Measurements from ENCODE around the gene CSH2. TPM values are rescaled to one million over a fixed set of nuclear protein-coding genes. Genes with fewer than 3 reads are reported as not detected.
A peak's percentile ranks its signal among the peaks of the same experiment; 100 is the strongest.
"Not testable (repeated sequence)": the region's sequence is repeated elsewhere in the genome, so short reads cannot be mapped to it uniquely, and the experiment has no call there.

The CSH2 gene
- total RNA-seq, 1 donor from 2014 or later = not detected

DNA sequence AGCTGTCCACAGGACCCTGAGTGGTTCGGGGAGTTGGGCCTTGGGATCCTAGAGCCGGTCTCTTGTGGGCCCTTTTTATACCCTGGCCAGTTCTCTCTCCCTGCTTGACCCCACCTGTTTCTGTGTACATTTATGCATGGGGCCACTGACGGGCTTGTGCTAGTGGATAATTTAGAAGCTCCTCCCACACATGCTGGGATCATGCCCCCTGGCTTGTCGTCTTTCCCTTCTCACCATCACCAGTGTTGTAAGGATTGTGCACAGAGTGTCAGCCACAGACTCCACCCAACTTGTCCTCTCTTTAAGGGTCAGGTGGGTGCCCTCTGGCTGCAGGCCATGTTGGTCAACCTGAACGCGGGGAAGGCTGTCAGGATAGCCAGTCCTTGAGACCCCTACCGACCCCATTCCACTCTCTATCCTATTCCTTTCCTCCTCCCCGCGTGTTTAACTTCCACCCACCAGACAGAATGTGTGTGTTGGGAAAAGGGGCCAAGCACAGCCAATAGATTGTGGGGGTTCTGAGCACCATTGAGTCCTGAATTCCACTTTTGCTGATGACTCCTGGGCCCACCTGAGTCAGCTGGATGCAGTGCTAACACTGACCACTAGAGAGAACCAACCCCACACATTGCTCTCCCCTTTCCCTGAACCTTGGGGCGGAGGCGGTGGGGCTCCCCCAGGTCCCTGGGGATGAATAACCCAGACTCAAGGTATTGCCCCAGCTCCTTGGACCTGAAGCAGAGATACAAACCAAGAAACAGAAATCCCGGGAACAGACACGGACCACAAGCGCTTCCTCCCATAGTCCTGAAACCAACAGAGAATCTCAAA, 23.3 kb upstream of the CSH2 start, which contains the start of gene CSH1:
TSS of gene CSH1 (minus strand) at position 51 of the 831 bp plus-strand sequence. CDS start 63 bp downstream, outside the sequence.
- not testable (repeated sequence) for ATAC-seq

- ATAC-seq = not testable (repeated sequence)
These were observed 21.3 kb upstream of the CSH2 start for GRCh38 chr17:63894821-63895220.

DNA sequence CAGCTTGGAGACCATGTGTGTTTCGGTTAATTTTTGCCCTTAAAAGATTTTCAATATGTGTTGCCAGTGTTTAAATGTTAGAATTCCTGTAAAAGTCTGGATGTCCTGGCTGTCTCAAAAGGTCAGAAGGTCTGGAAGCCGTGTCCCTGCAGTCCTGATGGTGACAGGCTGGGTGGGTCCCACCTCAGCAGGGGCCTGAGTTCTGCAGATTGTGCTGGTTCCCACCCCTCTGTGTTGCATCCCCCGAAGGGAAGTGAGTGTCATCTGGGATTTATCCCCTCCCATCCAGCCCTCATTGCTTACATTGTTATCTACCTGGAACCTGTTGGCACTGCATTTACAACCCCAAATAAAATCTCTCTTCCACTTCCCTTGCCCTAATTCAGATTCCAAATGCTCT, 20.5 kb upstream of the CSH2 start:
- ATAC-seq = not testable (repeated sequence)

DNA sequence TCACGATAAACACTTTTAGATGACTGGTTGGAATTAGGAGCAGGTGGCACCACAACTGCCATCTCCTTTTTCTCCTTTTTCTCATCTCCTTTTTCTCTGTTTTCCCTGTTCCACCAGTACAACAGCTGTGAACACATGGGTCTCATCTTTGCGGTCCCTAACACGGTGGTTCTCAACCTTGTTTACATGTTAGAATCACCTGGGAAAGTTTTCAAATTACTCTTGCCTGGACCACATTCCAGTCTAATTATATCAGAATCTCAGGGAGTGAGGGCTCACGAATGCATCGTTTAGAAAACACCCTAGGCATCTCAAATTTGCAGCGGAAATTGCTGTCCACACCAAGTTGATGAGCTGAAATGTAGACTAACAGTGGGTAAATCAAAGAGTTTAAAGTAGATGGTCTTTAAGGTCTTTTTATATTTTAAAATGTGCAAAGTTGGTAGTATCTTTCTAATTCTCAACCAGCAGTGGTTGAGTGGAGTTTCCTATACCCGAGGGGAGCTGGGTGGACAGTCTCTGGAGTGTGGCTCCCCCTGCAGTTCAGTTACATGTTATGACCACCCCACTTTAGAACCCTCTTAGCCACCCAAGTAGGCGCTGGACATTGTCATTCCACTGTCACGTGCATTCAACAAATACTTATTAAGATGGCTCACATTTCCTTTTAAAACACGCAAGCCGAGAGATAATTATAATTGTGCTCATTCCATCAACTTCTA, 19.0 kb upstream of the CSH2 start:
- ATAC-seq = not testable (repeated sequence)

DNA sequence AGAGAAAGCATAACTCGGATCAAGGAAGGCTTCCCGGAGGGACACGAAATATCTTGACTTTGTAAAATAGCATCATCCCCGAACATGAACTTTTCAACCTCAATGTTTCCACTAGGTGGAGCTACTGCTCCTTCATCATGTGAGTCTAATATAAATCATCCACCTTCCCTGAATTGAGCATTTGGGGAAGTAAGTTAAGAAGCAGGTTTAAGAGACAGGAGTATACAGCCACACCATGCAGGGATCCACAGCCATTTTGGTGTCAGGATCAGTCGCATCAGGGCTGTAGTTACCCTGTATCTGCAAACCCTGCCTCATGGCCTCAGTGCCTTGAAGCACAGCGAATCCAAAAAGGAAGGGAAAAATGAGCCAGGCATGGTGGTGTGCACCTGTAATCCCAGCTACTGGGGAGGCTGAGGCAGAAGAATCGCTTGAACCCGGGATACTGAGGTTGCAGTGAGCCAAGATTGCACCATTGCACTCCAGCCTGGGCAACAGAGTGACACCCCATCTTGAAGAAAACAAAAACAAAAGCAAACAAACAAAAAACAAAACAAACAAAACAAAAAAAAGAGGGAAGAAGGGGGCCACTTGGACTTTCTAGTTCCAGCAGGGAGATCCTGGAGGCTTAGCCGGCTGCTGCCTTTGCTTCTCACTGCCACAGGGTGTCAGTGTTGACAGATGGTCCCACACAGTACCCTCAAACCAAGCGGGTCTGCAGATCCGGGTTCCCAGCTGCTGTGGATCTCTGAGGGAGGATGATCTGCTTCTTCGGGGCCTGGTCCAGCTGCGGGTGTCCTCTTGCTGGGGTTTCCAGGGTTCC, 15.8 kb upstream of the CSH2 start:
- ATAC-seq = peak; percentile 53

- not testable (repeated sequence) for ATAC-seq
These were observed 11.6 kb upstream of the CSH2 start for GRCh38 chr17:63885119-63885518.

DNA sequence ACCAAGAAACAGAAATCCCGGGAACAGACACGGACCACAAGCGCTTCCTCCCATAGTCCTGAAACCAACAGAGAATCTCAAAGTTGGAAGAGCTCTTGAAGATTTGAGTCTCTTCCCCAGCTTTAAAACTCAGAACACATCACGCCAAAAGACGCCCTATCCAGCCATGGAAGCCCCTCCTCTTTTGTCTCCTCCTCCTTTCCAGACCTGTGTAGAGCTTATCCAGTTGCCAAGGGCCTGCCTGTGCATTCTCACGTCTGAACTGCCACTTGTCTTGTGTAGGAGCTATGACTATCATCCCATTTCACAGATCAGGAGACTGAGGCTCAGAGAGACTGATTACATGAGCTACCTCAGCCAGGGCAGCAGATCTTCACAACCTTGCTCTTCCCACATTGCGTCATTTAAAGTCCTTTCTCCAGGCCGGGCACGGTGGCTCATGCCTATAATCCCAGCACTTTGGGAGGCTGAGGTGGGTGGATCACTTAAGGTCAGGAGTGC, 9.2 kb upstream of the CSH2 start:
- not testable (repeated sequence) for ATAC-seq

DNA sequence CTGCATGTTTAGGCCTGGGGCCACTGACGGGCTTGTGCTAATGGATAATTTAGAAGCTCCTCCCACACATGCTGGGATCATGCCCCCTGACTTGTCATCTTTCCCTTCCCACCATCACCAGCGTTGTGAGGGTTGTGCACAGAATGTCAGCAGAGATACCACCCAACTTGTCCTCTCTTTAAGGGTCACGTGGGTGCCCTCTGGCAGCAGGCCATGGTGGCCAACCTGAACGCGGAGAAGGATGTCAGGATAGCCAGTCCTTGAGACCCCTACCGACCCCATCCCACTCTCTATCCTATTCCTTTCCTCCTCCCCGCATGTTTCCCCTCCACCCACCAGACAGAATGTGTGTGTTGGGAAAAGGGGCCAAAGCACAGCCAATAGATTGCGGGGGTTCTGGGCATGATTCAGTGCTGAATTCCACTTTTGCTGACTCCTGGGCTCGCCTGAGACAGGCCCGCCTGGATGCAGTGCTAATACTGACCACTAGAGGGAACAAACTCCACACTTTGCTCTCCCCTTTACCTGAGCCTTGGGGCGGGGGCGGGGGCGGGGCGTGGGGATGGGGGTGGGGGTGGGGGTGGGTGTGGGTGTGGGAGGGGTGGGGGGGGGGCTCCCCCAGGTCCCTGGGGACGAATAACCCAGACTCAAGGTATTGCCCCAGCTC, 8.6 kb upstream of the CSH2 start, which contains the start of gene GH2:
TSS of gene GH2 (minus strand) at position 10 of the 667 bp plus-strand sequence. CDS start 143 bp downstream, outside the sequence.
- ATAC-seq = peak; percentile 77

- ATAC-seq = not testable (repeated sequence)
These were observed 7.9 kb upstream of the CSH2 start for GRCh38 chr17:63881337-63881736.

- no peak for ATAC-seq
These were observed 7.2 kb upstream of the CSH2 start for GRCh38 chr17:63880706-63881105.

DNA sequence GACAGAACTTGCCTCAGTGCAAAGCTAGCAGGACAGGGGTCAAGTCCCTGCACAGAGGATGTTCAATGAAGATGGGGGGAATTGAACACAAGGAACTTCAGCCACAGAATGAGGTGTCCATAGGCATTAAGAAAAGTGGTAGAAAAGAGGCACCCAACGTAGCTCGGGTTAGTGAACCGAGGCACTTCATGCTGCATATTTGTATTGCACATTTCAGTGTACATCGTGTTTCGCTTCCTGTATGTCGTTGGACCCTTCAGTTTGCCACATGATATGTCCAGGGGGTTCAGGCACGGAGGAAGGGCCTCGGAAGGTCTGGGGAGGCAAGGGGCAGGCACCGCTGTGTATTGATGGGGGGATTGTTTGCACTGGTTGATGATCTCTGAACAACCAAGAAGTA, 4.9 kb upstream of the CSH2 start:
- ATAC-seq = not testable (repeated sequence)

- not testable (repeated sequence) for ATAC-seq
These were observed 1.2 kb upstream of the CSH2 start for GRCh38 chr17:63874693-63875092.

DNA sequence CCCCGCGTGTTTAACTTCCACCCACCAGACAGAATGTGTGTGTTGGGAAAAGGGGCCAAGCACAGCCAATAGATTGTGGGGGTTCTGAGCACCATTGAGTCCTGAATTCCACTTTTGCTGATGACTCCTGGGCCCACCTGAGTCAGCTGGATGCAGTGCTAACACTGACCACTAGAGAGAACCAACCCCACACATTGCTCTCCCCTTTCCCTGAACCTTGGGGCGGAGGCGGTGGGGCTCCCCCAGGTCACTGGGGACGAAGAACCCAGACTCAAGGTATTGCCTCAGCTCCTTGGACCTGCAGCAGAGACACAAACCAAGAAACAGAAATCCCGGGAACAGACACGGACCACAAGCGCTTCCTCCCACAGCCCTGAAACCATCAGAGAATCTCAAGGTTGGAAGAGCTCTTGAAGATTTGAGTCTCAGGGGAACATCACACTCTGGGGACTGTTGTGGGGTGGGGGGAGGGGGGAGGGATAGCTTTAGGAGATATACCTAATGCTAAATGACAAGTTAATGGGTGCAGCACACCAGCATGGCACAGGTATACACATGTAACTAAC, 667 bp upstream of the CSH2 start:
- not testable (repeated sequence) for ATAC-seq

DNA sequence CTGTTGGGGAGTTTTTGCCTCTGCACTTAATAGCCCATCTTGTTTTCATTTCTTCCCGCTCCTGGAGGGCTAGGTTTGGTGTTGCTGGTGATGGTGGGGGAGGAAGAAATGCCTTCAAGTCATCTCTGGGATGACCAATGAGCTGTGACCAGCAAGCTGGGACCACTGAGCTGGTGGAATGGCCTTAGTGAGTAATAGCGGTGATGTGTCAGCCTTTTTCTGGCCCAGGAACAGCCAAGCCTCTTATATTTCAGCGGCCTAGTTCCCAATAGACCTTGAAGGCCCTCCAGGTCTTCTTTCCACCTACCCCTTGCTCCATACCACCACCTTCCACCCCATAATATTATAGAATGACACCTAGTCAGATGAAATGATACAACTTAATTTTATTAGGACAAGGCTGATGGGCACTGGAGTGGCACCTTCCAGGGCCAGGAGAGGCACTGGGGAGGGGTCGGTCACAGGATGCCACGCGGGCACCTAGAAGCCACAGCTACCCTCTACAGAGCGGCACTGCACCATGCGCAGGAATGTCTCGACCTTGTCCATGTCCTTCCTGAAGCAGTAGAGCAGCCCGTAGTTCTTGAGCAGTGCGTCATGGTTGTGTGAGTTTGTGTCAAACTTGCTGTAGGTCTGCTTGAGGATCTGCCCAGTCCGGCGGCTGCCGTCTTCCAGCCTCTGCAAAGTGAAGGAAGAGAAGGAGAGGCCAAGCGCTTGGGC, 1.7 kb downstream of the CSH2 start:
- ATAC-seq = not testable (repeated sequence)

DNA sequence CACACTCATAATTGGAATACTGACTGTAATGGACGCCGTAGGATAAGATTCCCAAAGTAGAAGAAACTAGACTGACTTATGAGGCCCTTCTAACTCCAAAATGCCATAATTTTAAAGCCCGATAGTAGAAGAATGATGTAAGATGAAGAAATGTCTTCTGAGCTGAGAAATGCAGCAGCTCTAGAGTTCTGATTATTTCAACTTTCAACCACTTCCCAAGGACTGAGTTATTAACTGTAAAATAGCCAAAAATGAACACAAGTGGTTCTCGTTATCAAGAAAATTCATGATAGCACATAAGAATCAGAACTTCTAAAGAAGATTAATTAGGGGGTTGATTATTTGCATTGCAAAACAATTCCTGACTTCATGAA, 3.2 kb downstream of the CSH2 start:
- not testable (repeated sequence) for ATAC-seq

GRCh38 chr17:63869491-63870291, 3.8 kb downstream of the CSH2 start:
- not testable (repeated sequence) for ATAC-seq

DNA sequence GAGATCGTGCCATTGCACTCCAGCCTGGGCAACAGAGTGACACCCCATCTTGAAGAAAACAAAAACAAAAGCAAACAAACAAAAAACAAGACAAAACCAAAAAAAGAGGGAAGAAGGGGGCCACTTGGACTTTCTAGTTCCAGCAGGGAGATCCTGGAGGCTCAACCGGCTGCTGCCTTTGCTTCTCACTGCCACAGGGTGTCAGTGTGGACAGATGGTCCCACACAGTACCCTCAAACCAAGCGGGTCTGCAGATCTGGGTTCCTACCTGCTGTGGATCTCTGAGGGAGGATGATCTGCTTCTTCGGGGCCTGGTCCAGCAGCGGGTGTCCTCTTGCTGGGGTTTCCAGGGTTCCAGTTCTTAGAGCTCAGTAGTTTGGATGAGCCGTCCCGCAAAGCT, 6.9 kb downstream of the CSH2 start:
- ATAC-seq = not testable (repeated sequence)

DNA sequence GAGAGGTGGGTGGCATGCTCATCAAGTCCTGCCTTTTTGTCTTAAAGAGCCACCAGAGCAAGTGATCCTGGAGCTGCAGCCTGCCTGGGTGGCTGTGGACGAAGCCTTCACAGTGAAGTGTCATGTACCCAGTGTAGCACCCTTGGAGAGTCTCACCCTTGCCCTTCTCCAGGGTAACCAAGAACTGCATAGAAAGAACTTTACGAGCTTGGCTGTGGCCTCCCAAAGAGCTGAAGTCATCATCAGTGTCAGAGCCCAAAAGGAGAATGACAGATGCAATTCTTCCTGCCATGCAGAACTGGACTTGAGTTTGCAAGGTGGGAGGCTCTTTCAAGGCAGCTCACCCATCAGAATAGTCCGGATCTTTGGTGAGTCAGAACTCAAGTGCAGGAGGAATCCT, 14.2 kb downstream of the CSH2 start:
- no peak for ATAC-seq

GRCh38 chr17:63856425-63856824, 17.1 kb downstream of the CSH2 start:
- not testable (repeated sequence) for ATAC-seq

- no peak for ATAC-seq
These were observed 18.3 kb downstream of the CSH2 start for GRCh38 chr17:63855185-63855584.

Measured in esophagus mucosa (tissue), 1 donor.